ENCODE measurements around the gene FOXP1.

DNA sequence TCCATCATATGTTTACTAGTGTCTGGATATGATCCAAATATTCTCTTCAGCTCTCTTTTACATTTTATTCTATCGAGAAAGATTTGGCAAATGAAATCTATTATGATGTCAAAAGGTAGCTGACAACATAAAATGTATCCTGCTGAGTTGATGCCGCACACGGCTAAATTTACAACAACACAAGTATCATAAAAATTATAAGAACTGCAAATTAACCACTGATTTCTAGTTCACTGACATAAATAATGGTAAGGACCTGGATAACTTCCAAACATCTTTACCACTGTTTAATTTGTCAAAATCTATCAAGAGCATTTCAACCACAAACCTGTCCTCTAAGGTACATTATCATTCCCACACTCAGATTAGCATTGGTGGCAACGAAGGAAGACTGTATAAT lies 244.5 kb downstream of the FOXP1 start:
- TF ChIP-seq, protein P1, sequence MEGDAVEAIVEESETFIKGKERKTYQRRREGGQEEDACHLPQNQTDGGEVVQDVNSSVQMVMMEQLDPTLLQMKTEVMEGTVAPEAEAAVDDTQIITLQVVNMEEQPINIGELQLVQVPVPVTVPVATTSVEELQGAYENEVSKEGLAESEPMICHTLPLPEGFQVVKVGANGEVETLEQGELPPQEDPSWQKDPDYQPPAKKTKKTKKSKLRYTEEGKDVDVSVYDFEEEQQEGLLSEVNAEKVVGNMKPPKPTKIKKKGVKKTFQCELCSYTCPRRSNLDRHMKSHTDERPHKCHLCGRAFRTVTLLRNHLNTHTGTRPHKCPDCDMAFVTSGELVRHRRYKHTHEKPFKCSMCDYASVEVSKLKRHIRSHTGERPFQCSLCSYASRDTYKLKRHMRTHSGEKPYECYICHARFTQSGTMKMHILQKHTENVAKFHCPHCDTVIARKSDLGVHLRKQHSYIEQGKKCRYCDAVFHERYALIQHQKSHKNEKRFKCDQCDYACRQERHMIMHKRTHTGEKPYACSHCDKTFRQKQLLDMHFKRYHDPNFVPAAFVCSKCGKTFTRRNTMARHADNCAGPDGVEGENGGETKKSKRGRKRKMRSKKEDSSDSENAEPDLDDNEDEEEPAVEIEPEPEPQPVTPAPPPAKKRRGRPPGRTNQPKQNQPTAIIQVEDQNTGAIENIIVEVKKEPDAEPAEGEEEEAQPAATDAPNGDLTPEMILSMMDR (conservative IDR thresholded peaks at IDR 0.05 in 1 of 2, IDR thresholded peaks at IDR 0.05 in 1 of 2; ENCODE audit: extremely low read depth in 1 of 2, insufficient read depth in 1 of 2, low read depth in 1 of 2, low read length in 2 of 2), result no peak
- TF ChIP-seq EZH2 (IDR thresholded peaks at IDR 0.05; ENCODE audit: borderline replicate concordance, low read length), result no peak

Measured in mammary epithelial cell (primary cell).